ENCODE measurements around the gene SLIT3.

- TF ChIP-seq CTCF (IDR thresholded peaks at IDR 0.05 in 4 of 5, conservative IDR thresholded peaks at IDR 0.05 in 1 of 5), result no peak
- no peak for TF ChIP-seq POLR2A (IDR thresholded peaks at IDR 0.05)
Measured at GRCh38 chr5:169318556-169318955, 17.6 kb upstream of the SLIT3 start.

Measured in gastrocnemius medialis (tissue), 4 donors.